ENCODE data around the gene IPCEF1. TPM values are rescaled to one million over a fixed set of nuclear protein-coding genes. Genes with fewer than 3 reads are reported as not detected.

Gene IPCEF1
- total RNA-seq, 1 experiment from 2014 or later: 0.28 TPM

- intact Hi-C loops (cut with micrococcal nuclease; ENCODE audit: unreplicated experiment): no loop called here
These were observed 138.3 kb downstream of the IPCEF1 start for GRCh38 chr6:154218301-154218700.

DNA sequence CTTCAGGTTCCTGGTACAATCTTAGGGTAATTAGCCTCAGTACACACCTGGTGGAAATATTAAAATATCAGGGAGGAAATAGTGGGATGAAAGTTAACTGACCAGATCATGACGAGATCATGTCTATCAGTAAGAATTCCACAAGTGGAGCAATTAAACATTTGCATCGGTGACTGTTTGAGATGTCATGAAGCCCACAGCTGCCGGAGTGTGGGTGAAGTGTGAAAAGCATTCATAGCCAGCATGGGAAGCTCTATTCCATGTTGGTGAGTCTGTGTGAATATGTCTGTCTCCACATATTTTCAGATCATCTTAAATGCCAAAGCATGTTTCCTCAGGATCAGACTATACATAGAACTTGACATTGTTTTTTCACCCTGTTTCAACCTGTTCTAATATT, 142.8 kb downstream of the IPCEF1 start:
- no peaks in the 10 kb centered on the region for H3K36me3 ChIP-seq (ENCODE audit: control insufficient read depth, insufficient read depth, low read length)
- H3K27me3 ChIP-seq (ENCODE audit: control insufficient read depth, insufficient read depth, low read length): peaks cover 2% of the 10 kb centered on the region; the same call in 1 of the 2 replicates
- no peaks in the 10 kb centered on the region for H3K4me1 ChIP-seq (ENCODE audit: control insufficient read depth, insufficient read depth, low read length)
- H3K27ac ChIP-seq (ENCODE audit: low read length): no peak overlapping the region
- DNase-seq (ENCODE audit: low read depth, low spot score): no peak
- in situ Hi-C loops (cut with HindIII; ENCODE audit: low pct_unique_long_range_greater_than_20kb, low sequenced_read_pairs): no loop called here
- no peak for TF ChIP-seq POLR2AphosphoS5 (IDR thresholded peaks at IDR 0.05; ENCODE audit: low read depth, low read length)
- TF ChIP-seq SIN3A (IDR thresholded peaks at IDR 0.05; ENCODE audit: borderline replicate concordance, insufficient read depth, low read depth, low read length): no peak
- TF ChIP-seq, protein P1, sequence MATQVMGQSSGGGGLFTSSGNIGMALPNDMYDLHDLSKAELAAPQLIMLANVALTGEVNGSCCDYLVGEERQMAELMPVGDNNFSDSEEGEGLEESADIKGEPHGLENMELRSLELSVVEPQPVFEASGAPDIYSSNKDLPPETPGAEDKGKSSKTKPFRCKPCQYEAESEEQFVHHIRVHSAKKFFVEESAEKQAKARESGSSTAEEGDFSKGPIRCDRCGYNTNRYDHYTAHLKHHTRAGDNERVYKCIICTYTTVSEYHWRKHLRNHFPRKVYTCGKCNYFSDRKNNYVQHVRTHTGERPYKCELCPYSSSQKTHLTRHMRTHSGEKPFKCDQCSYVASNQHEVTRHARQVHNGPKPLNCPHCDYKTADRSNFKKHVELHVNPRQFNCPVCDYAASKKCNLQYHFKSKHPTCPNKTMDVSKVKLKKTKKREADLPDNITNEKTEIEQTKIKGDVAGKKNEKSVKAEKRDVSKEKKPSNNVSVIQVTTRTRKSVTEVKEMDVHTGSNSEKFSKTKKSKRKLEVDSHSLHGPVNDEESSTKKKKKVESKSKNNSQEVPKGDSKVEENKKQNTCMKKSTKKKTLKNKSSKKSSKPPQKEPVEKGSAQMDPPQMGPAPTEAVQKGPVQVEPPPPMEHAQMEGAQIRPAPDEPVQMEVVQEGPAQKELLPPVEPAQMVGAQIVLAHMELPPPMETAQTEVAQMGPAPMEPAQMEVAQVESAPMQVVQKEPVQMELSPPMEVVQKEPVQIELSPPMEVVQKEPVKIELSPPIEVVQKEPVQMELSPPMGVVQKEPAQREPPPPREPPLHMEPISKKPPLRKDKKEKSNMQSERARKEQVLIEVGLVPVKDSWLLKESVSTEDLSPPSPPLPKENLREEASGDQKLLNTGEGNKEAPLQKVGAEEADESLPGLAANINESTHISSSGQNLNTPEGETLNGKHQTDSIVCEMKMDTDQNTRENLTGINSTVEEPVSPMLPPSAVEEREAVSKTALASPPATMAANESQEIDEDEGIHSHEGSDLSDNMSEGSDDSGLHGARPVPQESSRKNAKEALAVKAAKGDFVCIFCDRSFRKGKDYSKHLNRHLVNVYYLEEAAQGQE (IDR thresholded peaks at IDR 0.05; ENCODE audit: insufficient read depth in 1 of 2, low read depth in 2 of 2, low read length in 1 of 2): no peak
- TF ChIP-seq TCF7L2 (IDR thresholded peaks at IDR 0.05; ENCODE audit: low read depth, low read length): no peak
- TF ChIP-seq, protein P2, sequence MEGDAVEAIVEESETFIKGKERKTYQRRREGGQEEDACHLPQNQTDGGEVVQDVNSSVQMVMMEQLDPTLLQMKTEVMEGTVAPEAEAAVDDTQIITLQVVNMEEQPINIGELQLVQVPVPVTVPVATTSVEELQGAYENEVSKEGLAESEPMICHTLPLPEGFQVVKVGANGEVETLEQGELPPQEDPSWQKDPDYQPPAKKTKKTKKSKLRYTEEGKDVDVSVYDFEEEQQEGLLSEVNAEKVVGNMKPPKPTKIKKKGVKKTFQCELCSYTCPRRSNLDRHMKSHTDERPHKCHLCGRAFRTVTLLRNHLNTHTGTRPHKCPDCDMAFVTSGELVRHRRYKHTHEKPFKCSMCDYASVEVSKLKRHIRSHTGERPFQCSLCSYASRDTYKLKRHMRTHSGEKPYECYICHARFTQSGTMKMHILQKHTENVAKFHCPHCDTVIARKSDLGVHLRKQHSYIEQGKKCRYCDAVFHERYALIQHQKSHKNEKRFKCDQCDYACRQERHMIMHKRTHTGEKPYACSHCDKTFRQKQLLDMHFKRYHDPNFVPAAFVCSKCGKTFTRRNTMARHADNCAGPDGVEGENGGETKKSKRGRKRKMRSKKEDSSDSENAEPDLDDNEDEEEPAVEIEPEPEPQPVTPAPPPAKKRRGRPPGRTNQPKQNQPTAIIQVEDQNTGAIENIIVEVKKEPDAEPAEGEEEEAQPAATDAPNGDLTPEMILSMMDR (IDR thresholded peaks at IDR 0.05): no peak
- ChIA-PET POLR2A (no interaction called here), CTCF (no interaction called here)
- no peak for ATAC-seq
- intact Hi-C loops (cut with micrococcal nuclease; ENCODE audit: unreplicated experiment): no loop called here
- BruUV-seq (replicated peaks): no TSS peak
- H3K4me3 ChIP-seq (ENCODE audit: low read depth in 2 of 2, low read length in 2 of 2): no peak overlapping the region
- no peaks in the 10 kb centered on the region for H3K9me3 ChIP-seq (ENCODE audit: control insufficient read depth, insufficient read depth, low read depth, low read length)

More at GRCh38 chr6:154218301-154218700, 138.3 kb downstream of the IPCEF1 start:
- Histone ChIP-seq H3K27me3 (ENCODE audit: control insufficient read depth, insufficient read depth, low read length) (peaks cover 5% of the 10 kb centered on the region; the same call in 1 of the 2 replicates), H3K9me3 (ENCODE audit: control insufficient read depth, insufficient read depth, low read depth, low read length) (no peaks in the 10 kb centered on the region), H3K4me3 (ENCODE audit: low read depth in 2 of 2, low read length in 2 of 2) (no peak overlapping the region), H3K36me3 (ENCODE audit: control insufficient read depth, insufficient read depth, low read length) (no peaks in the 10 kb centered on the region), H3K4me1 (ENCODE audit: control insufficient read depth, insufficient read depth, low read length) (no peaks in the 10 kb centered on the region), H3K27ac (ENCODE audit: low read length) (no peak overlapping the region)
- ATAC-seq: no peak
- no peak for DNase-seq (ENCODE audit: low read depth, low spot score)
- CTCF ChIA-PET: no interaction called here
- in situ Hi-C loops (cut with HindIII; ENCODE audit: low pct_unique_long_range_greater_than_20kb, low sequenced_read_pairs): no loop called here
- POLR2A ChIA-PET: no interaction called here
- no peak for TF ChIP-seq POLR2AphosphoS5 (IDR thresholded peaks at IDR 0.05; ENCODE audit: low read depth, low read length)
- TF ChIP-seq, protein P2 (IDR thresholded peaks at IDR 0.05): no peak
- TF ChIP-seq, protein P1 (IDR thresholded peaks at IDR 0.05; ENCODE audit: insufficient read depth in 1 of 2, low read depth in 2 of 2, low read length in 1 of 2): no peak
- BruUV-seq (replicated peaks): no TSS peak
